COR-L47 (cell line): Measurements from ENCODE around the gene SYT1.
A peak's percentile ranks its signal among the peaks of the same experiment; 100 is the strongest.

Experiments used
- DNase-seq: peaks from one replicate; lab custom pipeline; 2025; lab: John Stamatoyannopoulos, UW

The SYT1 gene

GRCh38 chr12:79217306-79217705, 352.7 kb downstream of the SYT1 start:
- peak; percentile 13 for DNase-seq

DNA sequence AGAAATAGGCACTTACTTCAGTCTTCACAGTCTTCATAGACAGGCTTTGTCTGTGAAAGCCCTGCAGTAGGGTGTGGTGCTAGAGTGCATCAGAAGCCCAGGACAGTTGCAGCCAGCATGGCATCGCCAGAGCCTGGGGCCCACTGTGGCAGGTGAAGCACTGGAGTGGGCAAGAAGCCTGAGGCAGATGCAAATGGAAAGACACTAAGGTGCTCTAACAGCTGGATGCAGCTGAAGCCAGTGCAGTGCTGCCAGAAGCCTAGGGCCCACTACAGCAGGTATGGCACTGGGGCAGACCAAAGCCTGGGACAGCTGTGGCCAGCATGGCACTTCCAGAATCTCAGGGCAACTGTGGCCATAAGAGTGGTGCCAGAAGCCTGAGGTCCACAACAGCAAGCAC, 358.6 kb downstream of the SYT1 start:
- DNase-seq = no peak

DNA sequence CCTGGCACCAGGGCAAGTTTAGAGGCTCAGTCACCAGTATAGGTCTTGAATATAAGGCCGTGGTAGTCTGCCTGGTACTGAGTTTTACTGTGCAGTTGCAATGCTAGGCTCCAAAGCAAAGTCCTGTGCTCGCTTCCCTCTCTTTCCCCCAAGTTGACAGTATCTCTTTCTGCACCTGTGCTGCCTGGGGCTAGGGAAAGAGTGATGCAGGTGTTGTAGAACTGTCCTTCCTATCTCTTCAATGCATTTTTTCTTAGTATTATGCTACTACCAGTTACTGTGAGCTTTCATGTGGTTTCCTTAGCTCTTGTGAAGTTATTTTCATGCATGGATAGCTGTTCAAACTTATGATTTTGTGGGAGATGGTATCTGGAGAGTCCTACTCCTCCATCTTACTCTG, 359.2 kb downstream of the SYT1 start:
- no peak for DNase-seq

DNA sequence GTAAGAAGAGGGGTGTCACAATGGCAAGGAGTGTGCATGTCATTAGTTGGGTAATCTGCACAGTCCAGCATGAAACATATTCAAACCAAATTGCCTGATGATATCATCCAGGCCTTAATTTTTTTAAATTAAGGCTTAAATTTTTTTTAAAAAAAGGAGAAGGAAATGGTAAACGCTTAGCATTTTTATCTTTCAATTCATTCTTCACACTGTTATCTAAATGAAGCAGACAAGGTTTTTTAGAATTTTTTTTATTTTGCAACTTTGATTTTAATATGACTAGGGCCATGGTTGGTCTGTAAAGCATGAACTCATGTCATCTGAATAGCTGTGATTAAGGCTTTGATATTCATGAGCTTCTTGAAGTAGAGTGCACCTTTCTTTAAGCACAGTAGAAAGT, 362.5 kb downstream of the SYT1 start:
- DNase-seq = no peak

- DNase-seq = no peak
Observed at GRCh38 chr12:79227646-79228045, 363.1 kb downstream of the SYT1 start.

DNA sequence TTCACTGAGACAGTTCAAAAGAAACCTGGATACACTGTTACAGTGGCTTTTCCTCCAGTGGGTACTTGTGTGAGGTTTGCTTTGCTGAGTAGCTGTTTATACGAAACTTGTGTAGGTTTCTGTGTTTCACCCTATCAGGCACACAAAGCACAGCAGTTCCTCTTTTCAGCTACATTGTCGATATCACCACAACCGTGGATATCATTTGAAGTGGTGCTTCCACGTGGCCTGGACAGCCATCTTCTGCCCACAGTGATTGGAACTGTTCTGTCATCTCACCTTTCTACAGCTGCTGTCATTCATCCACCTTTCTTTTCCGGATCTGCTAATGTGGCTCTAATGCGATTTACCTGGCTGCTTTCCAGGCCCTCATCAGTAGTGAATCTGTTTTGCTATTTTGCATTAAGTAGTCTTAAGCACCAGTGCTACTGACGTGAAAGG, 368.8 kb downstream of the SYT1 start:
- DNase-seq = peak; percentile 46

DNA sequence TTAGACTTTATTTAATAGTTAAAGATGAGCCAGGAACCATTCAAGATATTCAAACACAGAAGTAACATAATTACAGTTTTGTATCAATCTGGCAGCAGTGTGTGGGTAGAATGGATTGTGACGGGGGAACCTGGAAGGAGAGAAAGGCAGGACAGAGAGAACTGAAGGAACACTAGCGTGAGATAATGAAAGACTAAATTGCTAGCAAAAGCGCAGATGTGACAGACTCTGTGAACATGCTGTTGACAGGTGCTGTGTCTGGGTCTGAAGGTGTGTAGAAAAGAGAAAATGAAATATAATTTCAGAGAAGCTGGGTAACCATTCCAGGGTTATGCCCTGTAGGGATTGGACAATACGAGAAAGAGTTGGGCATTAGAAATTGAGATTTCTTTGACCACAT, 372.3 kb downstream of the SYT1 start:
- DNase-seq = no peak

- DNase-seq = no peak
Observed at GRCh38 chr12:79238246-79238645, 373.7 kb downstream of the SYT1 start.

DNA sequence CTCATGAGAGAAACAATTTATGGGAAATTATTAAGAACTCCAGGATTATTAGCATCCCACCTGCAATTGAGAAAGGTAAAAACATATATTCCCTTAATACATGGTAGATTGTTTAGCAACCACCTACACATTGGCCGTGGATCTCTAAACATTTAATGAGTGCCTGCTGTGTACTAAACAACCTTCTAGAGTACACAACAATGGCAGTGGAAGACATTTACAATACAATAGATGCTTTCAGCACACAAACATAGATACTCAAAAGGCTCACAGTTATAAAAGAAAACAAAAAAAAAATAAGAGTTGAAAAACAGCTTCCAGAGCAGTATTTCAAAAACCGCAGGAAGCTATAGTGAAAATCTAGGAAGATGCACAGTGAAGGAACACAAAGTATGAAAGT, 382.9 kb downstream of the SYT1 start:
- no peak for DNase-seq

DNA sequence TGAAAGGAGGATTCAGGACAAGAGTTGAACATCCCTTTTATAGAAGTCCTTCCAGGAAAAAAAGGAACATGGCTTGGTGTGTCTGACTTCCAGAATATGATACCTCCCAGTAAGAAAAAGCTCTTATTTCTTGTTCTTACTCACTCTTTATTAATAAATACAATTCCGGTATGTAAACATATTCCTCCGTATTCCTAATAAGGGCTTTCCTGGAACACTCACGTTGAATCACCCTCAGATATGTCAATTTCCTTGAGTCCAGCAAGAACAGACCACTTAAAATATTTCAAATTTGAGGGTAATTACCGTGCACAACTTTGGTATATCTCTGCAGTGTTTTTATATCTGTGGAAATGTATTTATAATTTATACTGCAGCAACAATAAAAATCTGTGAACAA, 385.6 kb downstream of the SYT1 start:
- DNase-seq = no peak

GRCh38 chr12:79250960-79251755, 386.6 kb downstream of the SYT1 start:
- DNase-seq = no peak

DNA sequence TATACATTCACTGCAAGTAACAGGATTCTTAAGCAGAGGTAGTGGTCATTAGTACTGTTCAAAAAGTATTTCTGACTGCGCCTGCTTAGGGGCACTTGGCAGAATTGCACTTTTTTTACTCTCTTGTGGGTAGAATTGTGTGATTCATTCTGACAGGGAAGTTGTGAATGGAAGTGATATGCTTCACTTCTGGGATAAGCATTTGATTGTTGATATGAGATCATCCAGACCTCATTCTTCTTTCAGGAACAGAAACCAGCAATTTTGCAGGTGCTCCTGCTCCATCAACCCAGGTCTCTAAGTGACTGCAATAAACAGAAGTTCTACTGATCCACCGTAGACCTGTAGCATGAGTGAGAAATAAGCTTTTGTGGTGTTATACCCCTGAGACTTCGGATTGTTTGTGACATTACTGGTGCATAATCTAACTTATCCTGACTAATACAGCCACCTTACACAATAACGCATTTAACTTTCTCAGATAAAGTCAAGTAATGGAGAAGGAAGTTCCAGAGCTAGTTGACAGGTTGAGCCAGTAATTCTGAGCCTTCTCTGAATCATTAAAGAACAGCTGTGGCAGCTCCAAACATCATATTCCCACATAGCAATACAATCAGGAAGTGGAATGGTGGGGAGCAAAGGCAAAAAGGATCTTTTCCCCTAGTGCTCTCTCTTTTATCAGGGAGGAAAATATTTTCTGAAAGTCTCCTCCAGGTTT, 387.9 kb downstream of the SYT1 start:
- DNase-seq = no peak

GRCh38 chr12:79255288-79255687, 390.7 kb downstream of the SYT1 start:
- DNase-seq = no peak

GRCh38 chr12:79260923-79261322, 396.3 kb downstream of the SYT1 start:
- no peak for DNase-seq

DNA sequence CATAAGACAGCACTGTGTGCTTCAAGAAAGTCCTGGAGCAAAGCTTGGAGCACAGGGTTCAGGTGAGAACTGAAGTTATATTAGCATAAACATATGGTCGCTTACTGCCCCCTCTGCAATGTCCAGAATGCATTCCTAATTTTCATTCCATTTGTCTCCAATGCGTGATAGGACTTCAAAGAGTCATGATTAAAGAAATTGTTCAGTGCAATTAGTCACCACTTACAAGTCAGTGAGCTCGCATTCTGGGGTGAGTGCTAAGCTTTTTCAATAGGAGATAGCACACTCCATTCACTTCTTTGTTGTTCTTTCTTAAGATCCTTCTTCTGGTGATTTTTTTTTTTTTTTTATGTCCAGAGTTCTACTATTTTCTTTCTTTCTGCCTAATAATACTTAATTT, 398.4 kb downstream of the SYT1 start:
- DNase-seq = no peak

DNA sequence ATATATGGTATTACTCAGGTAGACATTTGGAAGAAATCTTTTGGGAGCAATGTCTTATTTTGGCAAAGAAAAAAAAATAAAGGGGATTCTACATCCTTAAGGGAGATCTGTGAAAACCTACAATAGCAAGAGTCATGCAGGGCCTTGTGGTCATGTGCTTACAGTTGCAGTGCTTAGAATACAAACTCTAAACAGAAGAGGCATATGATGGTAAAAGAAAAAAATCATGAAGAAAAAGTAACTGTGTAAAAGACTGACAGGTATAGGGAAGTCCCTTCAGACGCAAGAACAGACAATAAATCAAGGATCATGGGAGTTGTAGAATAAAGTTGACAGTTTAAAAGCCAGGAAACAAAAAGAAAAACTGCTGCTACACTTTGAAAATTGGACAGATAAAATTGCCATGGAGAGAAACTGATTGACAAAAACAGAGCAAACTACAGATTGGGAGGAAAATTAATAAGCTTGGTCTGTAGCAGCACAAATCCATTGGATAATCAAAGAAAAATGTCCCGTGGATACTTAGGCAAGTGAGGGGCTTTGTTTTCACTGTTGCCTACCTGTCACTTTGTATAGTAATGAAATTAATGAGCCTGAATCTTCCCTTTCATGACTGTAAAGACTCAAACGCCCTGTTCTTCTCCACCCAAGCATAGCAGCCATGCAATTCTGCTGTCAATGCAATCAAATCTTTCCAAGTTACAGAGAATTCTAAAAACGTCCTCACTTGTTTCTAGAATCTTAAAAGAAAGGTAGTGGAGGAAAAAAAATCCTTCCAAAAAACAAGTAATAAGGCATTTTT, 402.0 kb downstream of the SYT1 start:
- no peak for DNase-seq

GRCh38 chr12:79267580-79267979, 403.0 kb downstream of the SYT1 start:
- no peak for DNase-seq

DNA sequence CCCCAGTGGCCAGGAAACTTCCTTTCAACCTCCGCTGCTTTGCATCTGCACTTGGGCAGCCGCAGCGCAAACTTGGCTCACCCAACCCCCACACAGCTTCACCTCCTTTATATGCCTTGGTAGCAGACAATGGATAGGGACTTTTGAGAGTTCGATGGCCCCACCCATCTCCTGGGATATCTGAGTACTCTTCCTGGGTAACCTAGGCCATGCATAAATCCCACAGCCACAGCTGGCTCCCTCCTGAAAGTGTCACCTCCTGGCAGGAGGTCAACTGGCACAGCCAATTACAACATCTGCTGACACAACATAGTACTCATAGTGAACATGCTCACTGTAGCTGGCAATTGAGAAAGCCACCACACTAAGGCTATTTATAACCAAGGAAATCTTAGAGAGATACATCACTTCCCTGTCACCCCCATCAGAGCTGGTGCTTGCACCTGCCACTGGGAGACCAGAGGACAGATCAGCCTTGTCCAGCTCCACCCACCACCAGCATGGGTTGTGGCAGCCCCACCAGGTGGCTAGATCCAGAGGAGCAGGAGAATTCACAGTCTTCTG, 410.0 kb downstream of the SYT1 start:
- DNase-seq = no peak

DNA sequence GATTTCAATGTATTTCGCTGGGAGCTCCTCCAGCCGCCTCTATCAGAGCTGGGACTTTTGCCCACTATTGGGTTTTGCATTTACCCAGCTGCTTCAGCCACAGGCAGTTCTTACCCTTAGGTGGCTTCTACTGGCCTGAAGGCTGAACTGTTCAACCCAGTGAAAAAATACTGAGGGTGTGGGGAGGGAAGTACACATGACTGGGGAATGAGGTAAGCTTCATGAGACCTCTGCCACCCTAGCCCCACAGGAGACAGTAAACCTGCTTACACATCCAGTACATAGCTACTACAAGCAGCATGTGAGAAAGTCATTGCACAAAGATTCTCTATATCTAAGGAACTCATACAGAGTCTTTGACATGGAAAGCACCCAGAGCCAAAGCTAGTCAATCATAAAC, 411.1 kb downstream of the SYT1 start:
- no peak for DNase-seq

GRCh38 chr12:79283364-79283763, 418.8 kb downstream of the SYT1 start:
- no peak for DNase-seq

- no peak for DNase-seq
Observed at GRCh38 chr12:79288911-79289310, 424.3 kb downstream of the SYT1 start.

GRCh38 chr12:79291711-79292110, 427.1 kb downstream of the SYT1 start:
- no peak for DNase-seq
